ENCODE data around the gene JAZF1.

DNA sequence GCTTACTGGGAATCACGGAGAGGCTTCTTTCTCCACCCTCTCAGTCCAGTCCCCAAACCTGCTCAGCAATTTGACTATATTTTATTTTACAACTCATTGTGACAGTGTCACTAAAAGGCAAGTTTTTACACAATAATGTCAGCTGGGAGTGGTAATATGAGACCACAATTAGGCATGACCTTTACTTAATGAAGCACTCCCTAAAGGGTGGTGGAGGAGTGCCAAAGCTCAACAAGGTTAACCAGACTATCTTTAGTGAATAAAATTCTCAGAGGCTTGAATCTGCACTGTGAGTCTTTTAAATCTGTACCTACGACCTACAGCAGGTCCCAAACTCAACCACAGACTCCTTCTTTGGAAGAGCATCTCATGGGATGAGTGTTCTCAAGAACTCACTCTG lies 225.0 kb downstream of the JAZF1 start:
- TF ChIP-seq RAD21 (IDR thresholded peaks at IDR 0.05; ENCODE audit: low read depth) (no peak), POLR2AphosphoS5 (IDR thresholded peaks at IDR 0.05; ENCODE audit: low read depth, low read length) (no peak)
